HG02840 (cell line): ENCODE measurements around the gene ANP32B.

Experiments used
- ATAC-seq: cut with Tn5 transposase; IDR thresholded peaks from one replicate; pipeline ENCODE4 v1.9.1; 2021; ENCODE audit warnings: mild to moderate bottlenecking, moderate library complexity, moderate number of reproducible peaks; ENCODE audit not compliant: unreplicated experiment, low FRiP score

The ANP32B gene

DNA sequence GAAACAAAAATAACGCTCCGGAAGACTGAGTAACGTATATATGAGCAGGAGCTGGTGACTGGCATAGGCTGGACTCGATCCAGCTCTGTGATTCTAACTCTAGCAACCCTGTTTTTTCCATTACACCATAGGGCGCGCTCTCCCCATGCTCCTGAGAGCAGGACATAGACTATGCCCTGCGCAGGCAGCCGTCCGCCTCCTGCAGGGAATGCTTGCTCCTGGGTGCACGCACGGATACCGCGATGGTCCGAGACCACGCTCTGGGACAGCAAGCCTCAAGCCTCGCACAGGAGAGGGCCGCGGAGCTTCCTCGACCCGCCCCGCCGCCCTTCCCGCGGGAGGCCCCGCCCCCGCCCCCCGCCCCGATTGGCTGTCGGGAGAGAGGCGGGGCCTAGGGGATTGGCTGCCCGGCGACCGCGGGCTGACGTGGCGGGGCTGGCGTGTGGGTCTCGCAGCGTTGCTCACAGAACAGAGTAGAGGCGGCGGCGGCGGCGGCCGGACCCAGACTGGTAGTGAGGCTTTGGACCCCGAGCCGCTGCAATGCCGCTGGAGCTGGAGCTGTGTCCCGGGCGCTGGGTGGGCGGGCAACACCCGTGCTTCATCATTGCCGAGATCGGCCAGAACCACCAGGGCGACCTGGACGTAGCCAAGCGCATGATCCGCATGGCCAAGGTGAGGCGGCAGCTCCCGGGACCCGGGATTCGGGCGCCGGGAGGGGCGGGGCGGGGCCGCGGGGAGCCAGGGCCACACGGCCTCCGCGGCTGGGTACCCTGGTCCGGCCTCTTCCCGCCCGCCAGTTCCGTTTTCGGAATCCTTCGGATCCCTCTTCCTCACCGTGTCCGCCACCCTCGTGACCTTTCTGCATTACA is 73.4 kb downstream of the ANP32B start, which contains the start of gene NANS:
Gene NANS, plus strand, starts transcription at position 464 of the 869 bp plus-strand sequence. Its CDS starts 77 bp downstream, at position 541.
- ATAC-seq, result peak; percentile 97

GRCh38 chr9:98057138-98057799 is 74.1 kb downstream of the ANP32B start:
- no peak for ATAC-seq

- no peak for ATAC-seq
Measured at GRCh38 chr9:98062161-98062560, 79.0 kb downstream of the ANP32B start.

GRCh38 chr9:98064623-98065392 is 81.7 kb downstream of the ANP32B start:
- ATAC-seq, result no peak
